GM18909 (cell line): ENCODE data around the gene SEMA6B.

ENCODE experiments used
- ATAC-seq: cut with Tn5 transposase; IDR thresholded peaks from one replicate; pipeline ENCODE4 v1.9.1; 2021; ENCODE audit warnings: mild to moderate bottlenecking; ENCODE audit not compliant: unreplicated experiment, poor library complexity

SEMA6B gene

GRCh38 chr19:4498694-4499093, 60.8 kb downstream of the SEMA6B start:
- no peak for ATAC-seq

GRCh38 chr19:4497770-4498389, 61.6 kb downstream of the SEMA6B start:
- ATAC-seq: no peak

GRCh38 chr19:4496304-4496703, 63.2 kb downstream of the SEMA6B start:
- ATAC-seq: no peak

DNA sequence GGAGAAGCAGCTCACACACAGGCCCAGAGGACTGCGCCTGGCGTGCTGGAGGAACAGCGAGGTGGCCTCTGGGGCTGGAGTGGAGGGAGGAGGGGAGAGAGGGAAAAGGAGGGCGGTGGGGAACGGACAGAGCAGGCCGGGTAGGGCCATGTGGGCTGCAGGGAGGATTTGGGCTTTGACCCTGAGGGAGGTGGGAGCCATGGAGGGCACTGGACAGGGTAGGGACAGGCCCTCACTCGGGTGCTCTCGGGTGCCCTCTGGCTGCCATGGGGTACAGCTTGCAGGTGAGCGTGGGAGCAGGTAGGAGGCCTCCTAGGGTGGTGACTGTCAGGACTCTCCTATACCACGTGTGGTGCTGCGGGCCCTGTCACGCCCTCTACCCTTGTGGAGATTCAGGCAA, 64.0 kb downstream of the SEMA6B start:
- no peak for ATAC-seq

DNA sequence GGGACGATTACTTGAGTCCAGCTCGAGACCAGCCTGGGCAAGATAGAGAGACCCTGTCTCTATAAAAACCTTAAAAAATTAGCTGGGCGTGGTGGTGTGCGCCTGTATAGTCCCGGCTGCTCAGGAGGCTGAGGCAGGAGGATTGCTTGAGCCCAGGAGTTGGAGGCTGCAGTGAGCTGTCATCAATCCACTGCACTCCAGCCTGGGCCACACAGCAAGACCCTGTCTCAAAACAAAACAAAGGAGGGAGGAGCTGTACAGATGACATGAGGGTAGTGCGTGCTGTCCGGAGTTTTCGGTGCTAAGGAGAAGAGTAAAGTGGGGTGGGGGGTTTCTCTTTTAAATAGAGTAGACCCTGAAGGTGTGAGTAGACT, 64.8 kb downstream of the SEMA6B start:
- no peak for ATAC-seq

DNA sequence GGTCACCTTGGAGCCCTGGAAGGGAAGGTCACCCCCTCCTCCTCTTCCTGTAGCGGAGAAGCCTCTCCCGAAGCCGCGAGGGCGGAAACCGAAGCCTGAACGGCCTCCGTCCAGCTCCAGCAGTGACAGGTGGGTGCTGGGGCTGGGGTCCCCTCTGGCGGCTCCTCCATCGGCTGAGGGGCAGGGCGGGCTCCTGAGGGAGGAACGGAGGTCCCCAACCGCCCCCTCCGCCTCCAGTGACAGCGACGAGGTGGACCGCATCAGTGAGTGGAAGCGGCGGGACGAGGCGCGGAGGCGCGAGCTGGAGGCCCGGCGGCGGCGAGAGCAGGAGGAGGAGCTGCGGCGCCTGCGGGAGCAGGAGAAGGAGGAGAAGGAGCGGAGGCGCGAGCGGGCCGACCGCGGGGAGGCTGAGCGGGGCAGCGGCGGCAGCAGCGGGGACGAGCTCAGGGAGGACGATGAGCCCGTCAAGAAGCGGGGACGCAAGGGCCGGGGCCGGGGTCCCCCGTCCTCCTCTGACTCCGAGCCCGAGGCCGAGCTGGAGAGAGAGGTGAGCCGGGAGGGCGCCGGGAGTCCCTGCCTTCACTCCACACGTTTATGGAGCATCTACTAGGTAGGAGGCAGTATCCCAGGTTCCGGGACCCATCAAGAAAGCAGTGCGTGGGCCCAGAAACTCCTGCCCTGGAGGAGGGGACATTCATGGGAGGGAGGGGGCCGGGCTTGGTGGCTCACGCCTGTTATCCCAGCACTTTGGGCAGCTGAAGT, 65.4 kb downstream of the SEMA6B start:
- no peak for ATAC-seq

- ATAC-seq: no peak
Observed at GRCh38 chr19:4493104-4493928, 66.2 kb downstream of the SEMA6B start.
